Caco-2 (cell line): ENCODE results near the gene HEATR3. TPM values are rescaled to one million over a fixed set of nuclear protein-coding genes. Genes with fewer than 3 reads are reported as not detected.

Experiments
- BruUV-seq: library from RNA; stranded (reverse); fragments of 400-500 nt; replicated peaks from 2 replicates; lab custom pipeline; 2021; lab: Mats Ljungman, UMichigan
- CTCF ChIA-PET: fragments of 300-600 bp; sonication (Branson Sonifier 250); formaldehyde crosslinking; loops from one replicate; lab custom pipeline; 2022; ENCODE audit warnings: antibody characterized with exemption; lab: Charles Lee
- POLR2A ChIA-PET: fragments of 300-600 bp; sonication (Branson Sonifier 250); formaldehyde crosslinking; loops from one replicate; lab custom pipeline; 2022; ENCODE audit warnings: antibody characterized with exemption; lab: Charles Lee
- DNase-seq, 2 experiments: peaks; one replicate each; pipeline versions ENCODE4 v3.0.0 to v3.0.0-alpha.2; 2020 to 2022
- H3K27me3 ChIP-seq: replicated peaks from 2 replicates; pipeline ENCODE4 v1.6.0; 2011; ENCODE audit warnings: low read length; ENCODE audit not compliant: control insufficient read depth, insufficient read depth
- H3K36me3 ChIP-seq: 2 replicates; pipeline ENCODE4 v1.5.1; 2011; ENCODE audit warnings: low read length; ENCODE audit not compliant: control insufficient read depth, insufficient read depth
- H3K4me1 ChIP-seq: fragments of 250-450 bp; sonication (Bioruptor Pico); 2 replicates; pipeline ENCODE4 v1.5.1; 2020; ENCODE audit warnings: mild to moderate bottlenecking
- H3K4me3 ChIP-seq: 2 replicates; pipeline ENCODE4 v1.5.1; 2011; ENCODE audit warnings: low read depth, mild to moderate bottlenecking, control low read depth, low read length
- H3K9me3 ChIP-seq: fragments of 250-450 bp; sonication (Bioruptor Pico); 2 replicates; pipeline ENCODE4 v1.5.1; 2020; ENCODE audit warnings: mild to moderate bottlenecking, moderate library complexity
- H3K27ac Mint-ChIP-seq: one replicate; pipeline ENCODE4 v1.8.0; 2022; ENCODE audit warnings: mixed read lengths; ENCODE audit not compliant: unreplicated experiment
- H3K27me3 Mint-ChIP-seq: one replicate; pipeline ENCODE4 v1.8.0; 2022; ENCODE audit warnings: mixed read lengths; ENCODE audit not compliant: insufficient read depth, unreplicated experiment
- H3K36me3 Mint-ChIP-seq: one replicate; pipeline ENCODE4 v1.8.0; 2022; ENCODE audit warnings: mild to moderate bottlenecking, mixed read lengths; ENCODE audit not compliant: insufficient read depth, unreplicated experiment
- H3K4me1 Mint-ChIP-seq: one replicate; pipeline ENCODE4 v1.8.0; 2022; ENCODE audit warnings: low read depth, mixed read lengths; ENCODE audit not compliant: unreplicated experiment
- H3K4me3 Mint-ChIP-seq: one replicate; pipeline ENCODE4 v1.8.0; 2022; ENCODE audit warnings: mild to moderate bottlenecking, moderate library complexity, mixed read lengths; ENCODE audit not compliant: unreplicated experiment
- H3K9me3 Mint-ChIP-seq: one replicate; pipeline ENCODE4 v1.8.0; 2022; ENCODE audit warnings: mixed read lengths; ENCODE audit not compliant: unreplicated experiment
- CTCF ChIP-seq, 2 experiments: fragments of 200-600 bp in 1 of 2; IDR thresholded peaks; 1 replicate in 1 of 2; 2 replicates in 1 of 2; pipeline versions ENCODE4 v1.5.1 to v1.8.0; 2011 to 2022; ENCODE audit warnings: antibody characterized with exemption in 1 of 2, control low read depth in 1 of 2, inconsistent platforms in 1 of 2, low read depth in 1 of 2, low read length in 1 of 2, mild to moderate bottlenecking in 1 of 2, moderate library complexity in 1 of 2; ENCODE audit not compliant: insufficient read depth in 1 of 2, severe bottlenecking in 1 of 2, unreplicated experiment in 1 of 2
- intact Hi-C: fragments of 100-400 bp; cut with micrococcal nuclease; formaldehyde crosslinking; loops from one replicate; pipeline ENCODE4 v1.10.0; 2022; ENCODE audit not compliant: unreplicated experiment
- total RNA-seq: library from RNA; stranded (reverse); gene quantifications from 2 replicates; pipeline ENCODE4 v1.2.3, GENCODE V29; 2022

Gene HEATR3
- total RNA-seq, 1 experiment from 2014 or later, result 41.6 TPM

DNA sequence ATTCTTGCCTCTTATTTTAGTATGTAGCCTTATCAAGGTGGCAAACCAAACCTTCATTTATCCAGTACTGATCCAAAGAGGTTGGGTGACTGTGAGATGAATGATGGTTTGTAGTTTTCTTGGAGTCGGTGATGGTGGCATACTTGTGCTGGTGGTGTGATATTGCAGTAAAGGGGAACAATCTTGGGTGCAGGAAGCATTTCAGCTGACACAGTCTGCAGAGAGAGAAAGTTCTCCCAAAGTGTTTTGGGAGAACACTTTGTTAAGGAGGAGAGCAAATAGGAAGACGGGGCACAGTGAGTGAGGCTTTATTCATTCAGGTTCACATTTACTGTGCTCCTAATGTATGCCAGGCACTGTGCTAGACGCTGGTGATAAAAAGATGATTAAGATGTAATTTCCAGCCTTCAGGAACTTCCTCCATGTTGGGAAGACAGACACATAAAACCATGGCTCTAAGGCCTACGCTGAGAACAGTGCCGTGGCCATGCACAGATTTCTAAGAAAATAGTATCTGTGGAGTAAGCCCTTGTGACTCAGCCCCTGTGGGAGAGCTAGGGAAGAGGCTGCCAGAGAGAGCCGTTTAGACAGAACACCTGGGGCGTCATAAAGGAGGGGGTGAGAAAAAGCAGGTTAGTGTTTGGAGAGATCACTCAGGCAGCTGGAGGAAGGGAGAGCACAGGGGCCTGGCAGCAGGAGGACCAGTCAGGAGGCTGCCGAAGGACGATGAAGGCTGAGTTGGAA, 13.8 kb downstream of the HEATR3 start:
- H3K27ac Mint-ChIP-seq, result no peak overlapping the region
- H3K9me3 ChIP-seq, result no peaks in the 10 kb centered on the region
- H3K4me1 Mint-ChIP-seq, result no peaks in the 10 kb centered on the region
- peaks cover 77% of the 10 kb centered on the region for H3K36me3 Mint-ChIP-seq
- no TSS peak for BruUV-seq
- H3K36me3 ChIP-seq, result 0 out of 2 replicates have a peak, but pooled peaks cover 1% of the 10 kb centered on the region
- CTCF ChIA-PET, result no interaction called here
- H3K27me3 ChIP-seq, result no peaks in the 10 kb centered on the region
- no peak overlapping the region for H3K4me3 ChIP-seq
- no peak for DNase-seq
- no peaks in the 10 kb centered on the region for H3K27me3 Mint-ChIP-seq
- no peaks in the 10 kb centered on the region for H3K4me1 ChIP-seq
- no peak for TF ChIP-seq CTCF (IDR thresholded peaks at IDR 0.05; ENCODE audit: insufficient read depth in 1 of 2, low read depth in 1 of 2, low read length in 1 of 2, severe bottlenecking in 1 of 2, unreplicated experiment in 1 of 2)
- POLR2A ChIA-PET, result no interaction called here
- H3K9me3 Mint-ChIP-seq, result no peaks in the 10 kb centered on the region
- intact Hi-C loops, result no loop called here
- H3K4me3 Mint-ChIP-seq, result no peak overlapping the region

DNA sequence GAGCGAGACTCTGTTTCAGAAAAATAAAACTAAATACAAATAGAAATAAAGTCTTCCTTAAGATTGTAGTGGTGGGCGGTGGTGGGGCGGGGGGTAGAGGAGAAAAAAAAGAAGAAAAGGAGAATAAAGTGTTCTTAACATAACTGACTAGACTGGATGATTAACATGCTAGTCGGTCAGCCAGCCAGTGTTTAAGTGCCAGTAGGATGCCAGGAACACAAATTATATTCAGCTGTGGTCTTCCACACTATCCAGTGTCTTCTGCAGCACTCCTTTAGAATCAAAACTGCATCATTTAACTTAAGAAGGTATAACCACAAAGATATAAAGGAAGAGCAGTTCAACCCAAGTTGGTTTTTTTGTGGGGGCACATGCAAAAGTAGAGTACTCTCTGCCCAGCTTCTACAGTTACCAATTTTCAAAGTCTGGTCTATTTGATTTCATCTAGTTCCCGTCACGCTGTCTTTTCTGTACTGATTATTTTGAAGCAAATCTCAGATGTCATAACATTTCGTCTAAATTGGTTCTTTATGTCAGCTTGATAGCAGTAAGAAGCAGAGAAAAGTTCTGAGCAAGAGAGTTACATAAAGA, 15.8 kb downstream of the HEATR3 start:
- CTCF ChIA-PET, result no interaction called here
- Mint-ChIP-seq H3K4me1 (no peaks in the 10 kb centered on the region), H3K9me3 (no peaks in the 10 kb centered on the region), H3K27me3 (no peaks in the 10 kb centered on the region), H3K36me3 (peaks cover 73% of the 10 kb centered on the region), H3K27ac (no peak overlapping the region), H3K4me3 (no peak overlapping the region)
- intact Hi-C loops, result no loop called here
- H3K9me3 ChIP-seq, result no peaks in the 10 kb centered on the region
- no peaks in the 10 kb centered on the region for H3K36me3 ChIP-seq
- POLR2A ChIA-PET, result interaction anchor here (0.5 kb wide), 1 partner anchor 280 kb away, joined by 3 read pairs; no protein-coding TSS in a partner anchor
- DNase-seq, result no peak
- no peak for TF ChIP-seq CTCF (IDR thresholded peaks at IDR 0.05; ENCODE audit: insufficient read depth in 1 of 2, low read depth in 1 of 2, low read length in 1 of 2, severe bottlenecking in 1 of 2, unreplicated experiment in 1 of 2)
- no TSS peak for BruUV-seq
- H3K27me3 ChIP-seq, result no peaks in the 10 kb centered on the region; the same call in 1 of the 2 replicates
- no peak overlapping the region for H3K4me3 ChIP-seq
- no peaks in the 10 kb centered on the region for H3K4me1 ChIP-seq

- ChIA-PET CTCF (interaction anchor here (0.9 kb wide), 1 partner anchor 126 kb away, joined by 3 read pairs; no protein-coding TSS in a partner anchor), POLR2A (no interaction called here)
- intact Hi-C loops, result no loop called here
- Histone ChIP-seq H3K9me3 (no peaks in the 10 kb centered on the region), H3K4me3 (no peak overlapping the region), H3K36me3 (no peaks in the 10 kb centered on the region), H3K4me1 (no peaks in the 10 kb centered on the region), H3K27me3 (no peaks in the 10 kb centered on the region; the same call in 1 of the 2 replicates)
- H3K27me3 Mint-ChIP-seq, result no peaks in the 10 kb centered on the region
- TF ChIP-seq CTCF (IDR thresholded peaks at IDR 0.05; ENCODE audit: insufficient read depth in 1 of 2, low read depth in 1 of 2, low read length in 1 of 2, severe bottlenecking in 1 of 2, unreplicated experiment in 1 of 2), result no peak
- no peaks in the 10 kb centered on the region for H3K9me3 Mint-ChIP-seq
- no peak overlapping the region for H3K4me3 Mint-ChIP-seq
- H3K36me3 Mint-ChIP-seq, result peaks cover 71% of the 10 kb centered on the region
- BruUV-seq, result no TSS peak
- no peak for DNase-seq
- H3K27ac Mint-ChIP-seq, result no peak overlapping the region
- H3K4me1 Mint-ChIP-seq, result no peaks in the 10 kb centered on the region
Measured at GRCh38 chr16:50083996-50084395, 18.2 kb downstream of the HEATR3 start.
